Frontal cortex (tissue), 4 donors: ENCODE measurements around the gene NTN1. TPM values are rescaled to one million over a fixed set of nuclear protein-coding genes. Genes with fewer than 3 reads are reported as not detected.
"Not testable (repeated sequence)": the region's sequence is repeated elsewhere in the genome, so short reads cannot be mapped to it uniquely, and the experiment has no call there.

Experiments
- DNase-seq, 2 donors: peaks; one replicate each; pipeline ENCODE4 v3.0.0; 2012; ENCODE audit warnings: low spot score in 2 of 2
- FAIRE-seq: peaks from 2 replicates; lab custom pipeline; 2012; peaks lifted over from hg19 to GRCh38; lab: Jason Lieb, UNC
- total RNA-seq: library from RNA; depleted of rRNA; stranded (reverse); fragments of >200 nt; gene quantifications from one replicate; pipeline ENCODE4 v1.2.3, GENCODE V29; 2014
- donor health status: control.
- donor health status: control.
- donor health status: control.

The NTN1 gene
- total RNA-seq, 1 donor from 2014 or later, result 6.5 TPM

DNA sequence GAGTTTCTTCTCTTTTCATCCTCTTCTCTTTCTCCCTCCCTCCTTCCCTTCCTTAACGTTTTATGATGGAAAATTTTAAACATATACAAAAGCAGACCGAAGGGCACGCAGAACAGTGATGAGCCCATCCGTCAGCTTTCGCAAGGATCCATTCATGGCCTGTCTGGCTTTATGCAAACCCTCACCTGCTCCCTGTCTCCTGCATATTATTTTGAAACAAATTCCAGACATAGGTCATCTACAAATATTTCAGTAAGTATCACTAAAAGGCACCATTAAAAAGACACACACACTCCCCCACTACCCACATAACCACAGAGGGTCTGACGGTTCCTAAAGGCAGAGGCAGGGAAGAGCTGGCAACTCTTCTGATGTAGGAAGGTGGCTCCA lies 235.0 kb downstream of the NTN1 start:
- DNase-seq, result no peak
- no peak for FAIRE-seq

DNA sequence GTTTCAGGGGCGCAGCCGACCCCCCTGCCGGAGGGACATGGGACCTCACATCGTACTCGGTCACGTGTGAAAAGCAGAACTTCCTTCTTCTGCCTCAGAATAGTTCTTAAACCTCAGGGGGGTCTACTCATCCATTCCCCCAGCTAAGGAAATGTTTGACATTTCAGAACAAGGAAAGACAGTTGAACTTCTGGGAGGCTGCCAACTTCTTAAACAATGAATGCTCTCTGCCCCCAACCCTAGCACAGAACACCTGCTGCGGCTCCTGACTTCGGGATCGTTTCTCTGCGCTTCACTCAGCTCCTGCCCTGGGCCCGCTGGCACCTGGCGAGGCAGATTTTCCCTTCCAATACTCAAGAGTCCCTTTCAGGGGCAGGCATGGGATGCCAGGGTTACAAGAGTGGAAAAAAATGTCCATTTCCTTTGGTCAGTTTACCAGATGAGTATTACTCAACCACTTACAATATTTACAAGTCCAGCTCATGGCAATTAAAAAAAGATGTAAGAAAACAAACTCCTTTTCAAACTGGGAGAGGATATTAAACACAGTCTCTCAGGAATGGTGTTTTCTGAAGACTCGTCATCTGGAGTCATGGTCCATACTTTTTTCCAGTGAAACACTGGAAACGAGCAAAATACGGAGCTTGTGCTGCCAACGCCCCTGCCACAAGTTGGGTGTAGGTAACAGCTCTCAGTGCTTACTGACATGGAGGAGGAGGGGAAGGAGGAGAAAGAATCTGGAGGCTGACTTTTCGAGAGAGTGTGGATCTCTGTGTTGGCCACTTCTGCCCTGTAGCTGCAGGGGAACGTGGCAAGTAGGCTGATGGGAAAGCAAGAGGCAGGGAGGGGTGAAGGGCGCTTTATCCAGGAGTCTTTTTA lies 235.7 kb downstream of the NTN1 start:
- FAIRE-seq (no peak), DNase-seq (no peak)

DNA sequence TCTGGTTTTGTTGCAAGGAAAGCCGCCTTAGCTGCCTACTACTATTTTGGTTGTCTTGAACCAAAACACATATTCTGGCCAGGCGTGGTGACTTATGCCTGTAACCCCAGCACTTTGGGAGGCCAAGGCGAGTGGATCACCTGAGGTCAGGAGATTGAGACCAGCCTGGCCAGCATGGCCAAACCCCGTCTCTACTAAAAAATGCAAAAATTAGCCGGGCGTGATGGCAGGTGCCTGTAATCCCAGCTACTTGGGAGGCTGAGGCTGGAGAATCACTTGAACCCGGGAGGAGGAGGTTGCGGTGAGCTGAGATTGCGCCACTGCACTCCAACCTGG lies 236.3 kb downstream of the NTN1 start:
- not testable (repeated sequence) for FAIRE-seq, DNase-seq

DNA sequence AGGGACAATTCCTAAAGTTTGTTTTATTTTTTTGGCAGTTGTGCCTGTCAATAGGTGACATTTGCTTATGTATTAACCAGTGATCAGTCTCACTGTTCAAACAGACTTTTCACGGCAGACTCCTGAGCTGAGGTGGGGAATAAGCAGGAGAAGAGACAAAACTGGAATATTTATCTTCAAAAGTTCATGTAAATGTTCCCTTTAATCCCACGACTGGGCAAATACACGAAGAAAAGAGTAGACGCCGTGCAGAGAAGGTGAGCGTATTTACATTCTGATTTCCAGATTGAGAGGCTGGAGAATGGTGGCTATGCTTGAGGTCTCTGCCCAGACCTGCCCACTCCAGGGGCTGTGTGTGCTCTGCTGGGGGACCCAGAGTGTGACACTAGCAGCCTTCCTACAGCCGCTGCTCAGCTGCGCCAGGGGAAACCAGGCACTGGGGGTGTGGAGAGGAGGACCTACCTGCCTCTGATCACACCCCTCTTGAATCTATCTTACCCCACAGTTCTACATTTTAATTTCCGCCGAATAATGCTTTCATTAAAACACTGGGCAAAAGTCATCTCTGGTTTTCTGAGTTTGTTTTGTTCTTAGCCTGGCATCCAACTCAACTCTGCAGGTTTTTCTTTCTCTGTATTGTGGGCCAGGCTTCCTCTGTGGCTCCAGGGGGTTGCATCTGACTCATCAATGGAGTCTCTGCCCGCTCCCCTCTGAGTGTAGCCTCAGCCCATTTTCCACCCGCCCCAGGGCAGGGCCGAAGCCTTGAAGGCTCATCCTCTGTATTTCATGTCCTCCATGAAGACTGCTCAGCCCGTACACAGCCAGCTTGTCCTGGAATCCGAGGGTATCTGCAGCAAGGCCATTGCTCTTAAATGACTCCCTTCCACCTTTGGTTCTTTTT lies 237.1 kb downstream of the NTN1 start:
- FAIRE-seq (no peak), DNase-seq (no peak)

DNA sequence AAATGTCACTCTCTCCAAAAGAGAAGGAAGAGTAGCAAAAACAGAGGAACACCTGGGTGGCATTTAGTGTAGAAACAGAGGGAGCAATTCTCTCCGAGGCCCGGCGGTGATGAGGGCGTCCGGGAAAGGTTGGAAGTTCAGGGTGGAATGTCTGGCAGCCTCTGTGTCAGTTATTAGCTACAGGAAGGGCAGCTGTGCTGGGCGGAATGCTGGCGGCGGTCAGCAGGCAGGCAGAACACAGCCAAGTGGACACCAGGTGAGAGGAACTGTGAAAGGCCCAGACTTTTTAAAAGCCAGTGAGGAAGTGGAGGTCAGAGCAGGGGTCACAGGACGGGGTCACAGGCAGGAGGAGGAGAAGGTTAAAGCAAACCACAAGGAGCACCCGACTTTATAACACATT lies 238.1 kb downstream of the NTN1 start:
- FAIRE-seq (no peak), DNase-seq (no peak)

DNA sequence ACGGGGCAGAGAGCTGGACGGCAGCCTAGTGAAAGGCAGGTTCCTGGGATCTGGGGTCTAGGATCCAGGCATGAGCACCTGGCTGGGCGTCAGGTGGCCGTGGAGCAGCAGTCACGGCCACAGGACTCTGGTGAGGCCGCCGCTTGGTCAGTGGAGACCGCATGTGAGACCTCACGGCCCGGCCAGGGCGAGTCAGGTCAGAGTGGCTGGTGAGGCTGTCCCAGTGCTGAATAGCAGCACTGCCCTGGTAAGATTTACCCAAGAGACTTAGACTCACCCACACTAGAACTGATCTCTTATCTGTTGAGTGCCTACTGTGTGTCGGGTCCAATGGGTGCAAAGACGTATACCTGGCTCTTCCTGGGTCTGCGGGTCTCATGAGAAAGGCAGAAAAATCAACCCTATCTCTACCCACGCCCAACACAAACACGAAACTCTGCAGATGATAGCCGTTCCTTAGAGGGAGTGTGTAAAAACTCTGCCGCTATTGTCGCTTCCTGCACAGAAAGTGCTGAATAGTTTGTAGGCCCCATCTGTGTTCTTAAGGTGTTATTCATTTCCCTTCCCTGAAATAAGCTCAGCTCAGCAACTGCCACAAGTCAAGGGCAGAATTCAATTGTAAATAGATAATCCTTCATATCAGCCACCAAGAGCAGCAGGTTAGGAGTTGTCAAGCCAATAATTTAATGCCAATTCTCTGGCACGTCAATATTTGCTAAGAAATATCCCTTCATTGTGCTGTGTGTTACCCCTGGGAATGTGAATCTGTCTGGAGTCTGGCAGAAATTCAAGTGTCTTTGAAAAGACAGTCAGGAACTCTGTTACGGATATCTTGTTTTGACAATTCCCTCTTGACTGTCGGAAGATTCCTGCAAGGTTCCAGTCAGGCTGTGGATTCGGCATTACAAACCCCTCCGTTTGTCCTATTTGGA lies 240.0 kb downstream of the NTN1 start:
- no peak for FAIRE-seq
- no peak for DNase-seq

DNA sequence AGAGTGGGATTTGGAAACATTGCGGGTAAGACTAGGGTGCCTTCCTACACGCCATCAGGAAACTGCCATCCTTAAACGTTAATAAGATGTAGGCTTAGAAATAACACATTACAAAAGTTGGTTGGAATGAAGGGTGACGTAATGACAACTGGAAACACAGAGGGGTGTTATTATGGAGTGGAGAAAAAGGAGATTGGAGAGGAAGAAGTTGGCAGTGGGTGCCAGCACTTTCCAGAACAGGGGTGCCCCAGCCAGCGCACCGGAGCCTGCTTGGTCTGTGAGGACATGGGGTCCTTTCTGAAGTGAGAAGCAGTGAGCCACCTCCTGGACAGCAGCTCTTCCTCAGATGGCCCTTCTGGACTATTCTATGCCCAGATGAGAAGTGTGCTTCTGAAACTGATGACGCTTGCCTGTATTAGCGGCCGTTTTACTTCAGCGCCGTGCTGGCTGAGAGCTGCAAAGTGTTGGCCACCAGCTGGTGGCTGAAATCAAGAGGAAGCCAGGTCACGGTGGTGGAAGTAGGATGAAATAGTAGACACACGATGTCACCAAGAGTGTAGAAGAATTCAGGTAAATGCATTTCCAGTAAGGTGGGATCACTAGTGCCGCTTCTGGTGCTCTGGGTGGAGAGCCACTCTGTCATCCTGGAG lies 244.8 kb downstream of the NTN1 start:
- FAIRE-seq, result no peak
- no peak for DNase-seq

DNA sequence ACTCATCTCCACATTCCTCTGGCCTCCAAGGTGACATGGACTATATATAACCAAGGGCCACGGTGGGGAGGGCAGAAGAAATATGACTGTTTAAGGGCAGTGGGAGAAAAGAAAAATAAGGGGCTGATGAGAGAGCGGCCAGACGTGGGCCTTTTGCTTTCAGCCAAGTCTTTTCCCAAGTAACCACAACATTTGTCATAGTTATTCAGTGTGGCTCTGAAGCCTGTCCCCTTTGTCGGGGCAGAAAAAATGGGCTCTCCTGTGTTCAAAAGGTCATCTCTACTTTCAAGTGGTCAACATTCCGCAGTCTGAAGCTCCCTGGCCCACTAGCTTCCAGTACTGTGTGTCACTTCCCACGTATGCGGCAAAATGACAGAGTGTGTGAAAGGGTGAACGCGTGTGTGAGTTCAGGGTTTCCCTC lies 245.4 kb downstream of the NTN1 start:
- DNase-seq (no peak), FAIRE-seq (no peak)

DNA sequence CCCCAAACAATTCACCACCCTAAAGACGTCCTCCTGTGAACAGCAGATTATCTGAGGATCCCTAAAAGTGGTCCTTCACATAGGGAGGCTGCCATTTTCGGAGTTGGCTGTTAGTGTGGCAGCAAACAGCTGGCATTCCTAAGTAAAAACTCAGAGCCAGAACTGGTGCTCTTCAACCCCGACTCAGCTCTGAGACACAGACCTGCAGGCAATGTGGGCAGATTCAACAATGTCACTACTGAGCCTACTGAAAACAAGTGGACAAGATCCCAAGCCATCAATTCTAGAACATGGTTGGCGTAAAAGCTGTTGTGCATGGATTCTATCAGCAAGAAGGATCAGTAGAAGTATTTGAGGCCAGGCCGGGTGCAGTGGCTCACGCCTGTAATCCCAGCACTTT lies 247.2 kb downstream of the NTN1 start:
- DNase-seq (no peak), FAIRE-seq (no peak)

DNA sequence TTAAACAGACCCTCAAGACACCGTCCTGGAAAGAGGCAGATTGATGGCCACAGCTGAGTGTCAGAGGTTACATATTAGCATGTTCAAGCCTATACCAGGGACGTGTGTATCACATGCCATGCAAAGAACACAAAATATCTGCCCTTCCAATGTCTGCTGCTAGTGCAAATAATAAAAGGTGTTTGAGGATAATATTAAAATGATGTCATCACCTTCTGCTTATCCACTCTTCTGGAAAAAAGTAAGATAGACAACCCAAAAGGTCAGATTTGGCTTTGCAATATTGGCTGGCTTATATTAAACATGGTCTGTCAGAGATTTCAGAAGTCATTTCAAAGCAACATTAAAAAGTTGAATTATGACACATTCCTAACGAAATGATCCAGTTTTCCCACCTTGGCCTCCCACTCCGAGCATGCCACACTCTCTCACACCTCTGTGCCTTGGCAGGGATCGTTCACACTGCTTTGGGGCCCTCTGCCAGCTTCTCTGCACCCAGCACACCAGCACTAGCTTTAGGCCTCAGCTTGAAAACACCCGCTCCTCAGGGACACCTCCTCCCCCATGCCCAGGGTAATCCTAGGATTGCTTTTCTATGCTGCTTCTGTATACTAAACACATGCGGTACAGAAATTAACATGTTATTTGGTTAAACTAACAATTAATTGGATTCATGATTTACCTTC lies 248.2 kb downstream of the NTN1 start:
- no peak for DNase-seq
- FAIRE-seq, result no peak

DNA sequence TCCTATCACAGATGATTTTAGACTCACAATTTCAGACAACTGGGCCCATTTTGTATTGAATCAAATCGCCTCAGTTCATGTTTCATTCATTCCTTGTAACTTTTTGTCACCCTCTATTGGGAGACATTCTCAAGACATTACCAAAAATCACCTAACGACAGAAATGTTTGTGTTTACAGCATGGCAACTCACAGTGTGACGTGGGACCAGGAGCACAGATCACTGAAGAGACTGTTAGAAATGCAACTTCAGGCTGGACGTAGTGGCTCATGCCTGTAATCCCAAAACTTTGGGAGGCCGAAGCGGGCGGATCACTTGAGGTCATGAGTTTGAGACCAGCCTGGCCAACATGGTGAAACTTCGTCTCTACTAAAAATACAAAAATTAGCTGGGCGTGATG lies 249.6 kb downstream of the NTN1 start:
- no peak for DNase-seq
- FAIRE-seq, result no peak

DNA sequence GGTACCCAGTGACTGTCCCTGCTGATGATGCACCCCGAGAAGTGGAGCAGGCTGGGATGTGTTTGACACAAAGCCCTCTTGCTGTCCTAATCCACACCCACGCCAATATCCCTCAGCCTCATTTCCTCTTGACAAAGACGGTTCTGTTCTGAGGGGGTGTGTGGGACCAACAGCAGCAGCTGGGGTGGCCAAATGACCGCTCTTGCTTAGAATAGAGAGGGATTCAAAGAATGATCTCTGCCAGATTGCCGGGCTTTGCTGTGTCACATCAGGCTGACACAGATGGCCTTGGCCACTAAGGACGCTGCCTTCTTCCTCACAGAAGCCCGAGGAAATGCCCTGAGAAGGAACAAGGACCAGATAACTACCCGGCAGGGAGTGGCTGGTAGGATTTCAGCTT lies 250.7 kb downstream of the NTN1 start:
- FAIRE-seq, result peak; percentile 3

DNA sequence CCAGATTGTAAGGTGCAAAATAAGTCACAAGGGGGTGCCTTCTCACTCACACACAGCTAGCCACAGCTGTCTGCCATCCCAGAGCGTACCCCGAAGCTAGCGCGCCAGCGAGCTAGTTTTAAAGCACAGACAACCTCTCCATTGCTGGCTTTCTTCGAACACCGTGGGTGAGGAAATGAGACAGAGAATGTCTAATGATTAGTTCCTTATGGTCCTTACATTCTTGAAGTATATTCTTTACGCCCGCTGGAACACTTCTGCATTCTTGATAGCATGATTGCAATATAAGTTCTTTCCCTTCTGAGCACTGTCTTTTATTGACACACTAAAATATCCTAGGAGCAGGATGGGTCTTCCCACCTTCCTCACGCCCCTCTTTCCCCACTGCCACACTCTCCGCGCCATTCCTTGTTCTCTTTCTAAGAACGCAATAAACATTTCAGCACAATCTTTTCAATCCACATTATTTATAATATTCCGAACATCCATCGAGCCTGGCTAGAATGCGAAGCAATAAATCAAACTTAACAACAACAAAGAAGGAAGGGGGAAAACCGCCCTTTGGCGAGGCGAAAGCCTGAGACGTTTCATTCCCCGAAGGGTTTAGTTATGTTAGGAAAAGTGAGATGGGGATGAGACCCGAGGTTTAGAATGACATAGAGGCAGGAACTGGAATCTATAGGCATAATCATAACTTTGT lies 251.3 kb downstream of the NTN1 start:
- DNase-seq, result no peak
- FAIRE-seq, result no peak

More for the DNA sequence above, 250.7 kb downstream of the NTN1 start:
- DNase-seq, result peak; percentile 36 to 48

DNA sequence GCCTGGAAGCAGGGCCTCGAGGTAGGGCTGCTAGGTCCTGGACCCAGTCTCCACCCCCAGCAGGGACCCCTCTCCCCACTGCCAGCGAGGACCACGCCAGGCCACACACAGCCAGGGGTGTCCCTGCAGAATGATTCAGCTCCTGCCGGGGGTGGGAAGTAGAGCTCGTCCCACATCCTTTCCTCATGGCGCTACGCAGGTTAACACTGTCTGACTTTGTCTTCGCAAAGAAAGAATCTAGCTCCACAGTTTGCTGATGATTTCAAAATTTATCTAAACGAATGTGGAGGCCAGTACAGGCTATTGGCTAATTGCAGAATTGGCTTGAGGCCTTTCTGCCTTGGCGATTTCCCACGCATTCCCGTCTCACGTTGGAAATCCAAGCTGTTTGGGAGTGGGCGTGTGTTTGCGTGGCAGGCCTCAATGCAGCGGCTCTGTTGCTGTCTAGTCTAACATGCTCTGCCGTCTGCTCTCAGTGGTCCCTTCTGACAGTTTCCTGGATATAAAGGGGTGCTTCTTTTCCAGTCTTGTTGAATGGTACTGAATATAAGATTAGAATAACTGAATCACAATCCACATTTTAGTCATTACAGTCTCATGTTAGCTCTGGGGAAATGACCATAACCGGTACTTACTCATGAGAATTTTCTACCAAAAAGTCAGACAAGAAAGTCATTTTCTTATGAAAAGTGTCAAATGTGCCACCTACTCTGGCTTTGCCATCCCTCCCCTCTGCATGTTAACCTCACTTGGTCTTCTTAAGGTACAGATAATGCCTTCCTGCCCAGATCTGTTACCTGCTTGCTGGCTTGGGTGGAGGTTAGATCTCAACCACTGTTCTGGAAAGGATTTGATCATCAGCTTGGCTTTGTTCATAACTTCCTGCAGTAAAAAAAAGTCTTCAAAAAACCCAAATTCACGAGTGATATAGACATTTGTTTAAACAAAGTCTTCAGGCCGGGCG lies 252.4 kb downstream of the NTN1 start:
- DNase-seq (no peak), FAIRE-seq (no peak)

DNA sequence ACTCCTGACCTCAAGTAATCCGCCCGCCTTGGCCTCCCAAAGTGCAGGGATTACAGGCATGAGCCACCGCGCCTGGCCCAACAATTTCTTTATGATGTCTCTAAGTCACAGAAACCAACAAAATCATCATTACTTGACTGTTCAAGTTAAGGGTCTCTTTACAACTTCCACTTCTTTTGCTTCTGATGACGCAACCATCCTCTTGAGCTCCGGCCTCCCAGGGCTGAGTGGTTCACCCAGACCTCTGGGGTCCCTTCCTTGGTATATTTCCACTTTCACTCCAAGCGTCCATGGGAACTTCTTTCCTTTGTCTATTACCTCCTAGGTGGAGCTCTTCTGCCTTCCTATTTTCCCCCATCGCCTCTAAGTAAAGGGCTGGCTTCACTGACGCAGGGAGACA lies 253.7 kb downstream of the NTN1 start:
- FAIRE-seq, result no peak
- DNase-seq, result no peak

DNA sequence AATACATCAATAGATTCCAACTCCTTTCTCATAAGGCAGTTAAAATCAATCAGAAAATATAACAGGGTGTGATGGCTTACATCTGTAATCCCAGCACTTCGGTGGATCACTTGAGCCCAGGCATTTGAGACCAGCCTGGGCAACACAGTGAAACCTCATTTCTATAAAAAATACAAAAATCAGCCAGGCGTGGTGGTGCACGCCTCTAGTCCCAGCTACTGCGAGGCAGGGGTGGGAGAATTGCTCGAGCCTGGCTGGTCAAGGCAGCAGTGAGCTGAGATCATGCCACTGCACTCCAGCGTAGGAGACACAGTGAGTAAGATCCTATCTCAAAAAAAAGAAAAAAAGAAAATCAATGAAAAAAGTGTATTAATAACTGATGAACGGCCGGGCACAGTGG lies 258.6 kb downstream of the NTN1 start:
- FAIRE-seq, result no peak
- no peak for DNase-seq

DNA sequence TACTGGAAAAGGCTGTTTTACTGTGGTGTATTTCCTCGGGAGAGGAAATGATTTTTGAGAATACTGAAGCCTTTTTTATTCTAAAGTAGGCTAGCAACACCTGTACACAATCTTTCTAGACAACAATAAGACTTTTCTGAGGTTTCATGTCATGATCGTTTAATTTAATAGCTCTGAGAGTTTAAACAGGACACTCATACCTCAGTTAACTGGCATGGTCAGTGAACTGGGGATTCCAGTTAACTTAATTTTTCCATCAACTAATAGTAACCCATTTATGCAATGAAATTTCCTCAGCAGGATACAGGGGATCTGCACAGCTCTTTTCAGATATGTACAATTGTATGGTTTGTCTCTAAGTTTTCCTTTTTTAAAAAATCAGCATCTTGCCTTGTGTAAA lies 262.6 kb downstream of the NTN1 start:
- DNase-seq (no peak), FAIRE-seq (no peak)
